Neural progenitor cell (in vitro differentiated cells): ENCODE results near the gene CTF1.

Experiments
- EZH2 ChIP-seq: fragments of 200-600 bp; sonication (generic); IDR thresholded peaks from 2 replicates; pipeline ENCODE4 v1.6.1; 2017; ENCODE audit warnings: antibody characterized with exemption, mild to moderate bottlenecking, moderate library complexity
- TF ChIP-seq, protein P1 (sequence below): fragments of 200-600 bp; sonication (generic); IDR thresholded peaks from 2 replicates; pipeline ENCODE4 v1.5.1; 2017; ENCODE audit warnings: antibody characterized with exemption, mild to moderate bottlenecking

- TF ChIP-seq, protein P1, sequence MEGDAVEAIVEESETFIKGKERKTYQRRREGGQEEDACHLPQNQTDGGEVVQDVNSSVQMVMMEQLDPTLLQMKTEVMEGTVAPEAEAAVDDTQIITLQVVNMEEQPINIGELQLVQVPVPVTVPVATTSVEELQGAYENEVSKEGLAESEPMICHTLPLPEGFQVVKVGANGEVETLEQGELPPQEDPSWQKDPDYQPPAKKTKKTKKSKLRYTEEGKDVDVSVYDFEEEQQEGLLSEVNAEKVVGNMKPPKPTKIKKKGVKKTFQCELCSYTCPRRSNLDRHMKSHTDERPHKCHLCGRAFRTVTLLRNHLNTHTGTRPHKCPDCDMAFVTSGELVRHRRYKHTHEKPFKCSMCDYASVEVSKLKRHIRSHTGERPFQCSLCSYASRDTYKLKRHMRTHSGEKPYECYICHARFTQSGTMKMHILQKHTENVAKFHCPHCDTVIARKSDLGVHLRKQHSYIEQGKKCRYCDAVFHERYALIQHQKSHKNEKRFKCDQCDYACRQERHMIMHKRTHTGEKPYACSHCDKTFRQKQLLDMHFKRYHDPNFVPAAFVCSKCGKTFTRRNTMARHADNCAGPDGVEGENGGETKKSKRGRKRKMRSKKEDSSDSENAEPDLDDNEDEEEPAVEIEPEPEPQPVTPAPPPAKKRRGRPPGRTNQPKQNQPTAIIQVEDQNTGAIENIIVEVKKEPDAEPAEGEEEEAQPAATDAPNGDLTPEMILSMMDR, result no peak
- TF ChIP-seq EZH2, result no peak
Observed at GRCh38 chr16:30903002-30903401, 6.6 kb downstream of the CTF1 start.
